Fibroblast of the conjunctiva (primary cell): ENCODE measurements around the gene EPS8L1.

Experiments
- DNase-seq: peaks from one replicate; pipeline ENCODE4 v3.0.0-alpha.2; 2010; ENCODE audit warnings: low read depth

EPS8L1 gene

GRCh38 chr19:55080121-55080967 lies 4.7 kb downstream of the EPS8L1 start:
- peak; percentile 33 for DNase-seq

- peak; percentile 27 for DNase-seq
These were observed 5.5 kb downstream of the EPS8L1 start for GRCh38 chr19:55080968-55081769.

GRCh38 chr19:55081770-55082019 lies 6.0 kb downstream of the EPS8L1 start:
- DNase-seq: no peak

- DNase-seq: no peak
These were observed 6.6 kb downstream of the EPS8L1 start for GRCh38 chr19:55082020-55082851.

- no peak for DNase-seq
These were observed 7.6 kb downstream of the EPS8L1 start for GRCh38 chr19:55083004-55083850.

- DNase-seq: no peak
These were observed 8.7 kb downstream of the EPS8L1 start for GRCh38 chr19:55084416-55084815.

- DNase-seq: no peak
These were observed 10.4 kb downstream of the EPS8L1 start for GRCh38 chr19:55085923-55086715.

- peak; percentile 87 for DNase-seq
These were observed 11.3 kb downstream of the EPS8L1 start for GRCh38 chr19:55086730-55087541.

- no peak for DNase-seq
These were observed 11.9 kb downstream of the EPS8L1 start for GRCh38 chr19:55087542-55087901.

GRCh38 chr19:55088021-55088451 lies 12.4 kb downstream of the EPS8L1 start:
- no peak for DNase-seq

GRCh38 chr19:55088543-55089341 lies 13.1 kb downstream of the EPS8L1 start:
- DNase-seq: peak; percentile 24

GRCh38 chr19:55089342-55089944 lies 13.8 kb downstream of the EPS8L1 start:
- no peak for DNase-seq

- no peak for DNase-seq
These were observed 14.9 kb downstream of the EPS8L1 start for GRCh38 chr19:55090564-55090963.

GRCh38 chr19:55091126-55091910 lies 15.6 kb downstream of the EPS8L1 start:
- DNase-seq: no peak

- no peak for DNase-seq
These were observed 16.3 kb downstream of the EPS8L1 start for GRCh38 chr19:55091955-55092354.

- DNase-seq: no peak
These were observed 17.0 kb downstream of the EPS8L1 start for GRCh38 chr19:55092423-55093318.
